Measurements from ENCODE around the gene CRABP2. TPM values are rescaled to one million over a fixed set of nuclear protein-coding genes. Genes with fewer than 3 reads are reported as not detected.

CRABP2 gene
- 1.4 and 1.6 TPM in 2 replicates for total RNA-seq

- intact Hi-C loops (cut with micrococcal nuclease) = loop anchor here (1.0 to 5.0 kb wide), 3 partner anchors 45 to 222 kb away; no protein-coding TSS in a partner anchor
- DNase-seq (ENCODE audit: low spot score) = no peak
- Mint-ChIP-seq H3K4me1 (ENCODE audit: low read depth) (peaks cover 28% of the 10 kb centered on the region), H3K9me3 (no peaks in the 10 kb centered on the region), H3K27ac (peak within 1 kb of the TSS; percentile 29), H3K36me3 (ENCODE audit: low read depth) (no peaks in the 10 kb centered on the region), H3K4me3 (peak within 1 kb of the TSS; percentile 85), H3K27me3 (ENCODE audit: insufficient read depth) (peaks cover 43% of the 10 kb centered on the region)
Measured at GRCh38 chr1:156705321-156705917, at the start of gene CRABP2. Gene CRABP2 (minus strand): TSS chr1:156705583. CDS start chr1:156705446, 137 bp downstream.

GRCh38 chr1:156754219-156754618 lies 48.8 kb upstream of the CRABP2 start:
- DNase-seq (ENCODE audit: low spot score) = no peak
- H3K9me3 Mint-ChIP-seq = no peaks in the 10 kb centered on the region
- intact Hi-C loops (cut with micrococcal nuclease) = no loop called here
- no peak overlapping the region for H3K27ac Mint-ChIP-seq
- peaks cover 16% of the 10 kb centered on the region for H3K36me3 Mint-ChIP-seq (ENCODE audit: low read depth)
- H3K27me3 Mint-ChIP-seq (ENCODE audit: insufficient read depth) = peaks cover 1% of the 10 kb centered on the region
- H3K4me3 Mint-ChIP-seq = peak overlapping the region; percentile 10
- H3K4me1 Mint-ChIP-seq (ENCODE audit: low read depth) = peaks cover 35% of the 10 kb centered on the region

GRCh38 chr1:156752843-156753482 lies 47.6 kb upstream of the CRABP2 start:
- peaks cover 47% of the 10 kb centered on the region for H3K4me1 Mint-ChIP-seq (ENCODE audit: low read depth)
- intact Hi-C loops (cut with micrococcal nuclease) = no loop called here
- H3K9me3 Mint-ChIP-seq = no peaks in the 10 kb centered on the region
- no peak for DNase-seq (ENCODE audit: low spot score)
- peak overlapping the region; percentile 78 for H3K27ac Mint-ChIP-seq
- peaks cover 1% of the 10 kb centered on the region for H3K27me3 Mint-ChIP-seq (ENCODE audit: insufficient read depth)
- peak overlapping the region; percentile 97 for H3K4me3 Mint-ChIP-seq
- H3K36me3 Mint-ChIP-seq (ENCODE audit: low read depth) = peaks cover 26% of the 10 kb centered on the region

- H3K9me3 Mint-ChIP-seq = no peaks in the 10 kb centered on the region
- peak overlapping the region; percentile 94 for H3K27ac Mint-ChIP-seq
- DNase-seq (ENCODE audit: low spot score) = peak; percentile 94
- intact Hi-C loops (cut with micrococcal nuclease) = loop anchor here (1.0 kb wide), 3 partner anchors 11 to 24 kb away; partner anchors contain the start of genes ISG20L2, METTL25B, MRPL24 and PRCC
- H3K36me3 Mint-ChIP-seq (ENCODE audit: low read depth) = peaks cover 26% of the 10 kb centered on the region
- peaks cover 55% of the 10 kb centered on the region for H3K4me1 Mint-ChIP-seq (ENCODE audit: low read depth)
- H3K4me3 Mint-ChIP-seq = peak overlapping the region; percentile 97
- H3K27me3 Mint-ChIP-seq (ENCODE audit: insufficient read depth) = peaks cover 1% of the 10 kb centered on the region
Measured at GRCh38 chr1:156751757-156752481, 46.5 kb upstream of the CRABP2 start.

GRCh38 chr1:156751451-156751756 lies 46.0 kb upstream of the CRABP2 start, which contains the start of gene HDGF:
Gene HDGF (minus strand): TSS chr1:156751675. CDS start chr1:156751429, 246 bp downstream.
- H3K4me1 Mint-ChIP-seq (ENCODE audit: low read depth) = peaks cover 59% of the 10 kb centered on the region
- peak within 1 kb of the TSS; percentile 98 for H3K27ac Mint-ChIP-seq
- DNase-seq (ENCODE audit: low spot score) = no peak
- peak within 1 kb of the TSS; percentile 100 for H3K4me3 Mint-ChIP-seq
- peaks cover 26% of the 10 kb centered on the region for H3K36me3 Mint-ChIP-seq (ENCODE audit: low read depth)
- intact Hi-C loops (cut with micrococcal nuclease) = loop anchor here (1.0 kb wide), 3 partner anchors 10 to 23 kb away; partner anchors contain the start of genes ISG20L2, METTL25B, MRPL24 and PRCC
- peaks cover 1% of the 10 kb centered on the region for H3K27me3 Mint-ChIP-seq (ENCODE audit: insufficient read depth)
- no peaks in the 10 kb centered on the region for H3K9me3 Mint-ChIP-seq

GRCh38 chr1:156750711-156751450 lies 45.5 kb upstream of the CRABP2 start:
- H3K4me3 Mint-ChIP-seq = peak overlapping the region; percentile 100
- intact Hi-C loops (cut with micrococcal nuclease) = loop anchor here (1.0 kb wide), 3 partner anchors 10 to 23 kb away; partner anchors contain the start of genes ISG20L2, METTL25B, MRPL24 and PRCC
- peak overlapping the region; percentile 98 for H3K27ac Mint-ChIP-seq
- no peak for DNase-seq (ENCODE audit: low spot score)
- H3K27me3 Mint-ChIP-seq (ENCODE audit: insufficient read depth) = peaks cover 1% of the 10 kb centered on the region
- peaks cover 64% of the 10 kb centered on the region for H3K4me1 Mint-ChIP-seq (ENCODE audit: low read depth)
- H3K36me3 Mint-ChIP-seq (ENCODE audit: low read depth) = peaks cover 32% of the 10 kb centered on the region
- no peaks in the 10 kb centered on the region for H3K9me3 Mint-ChIP-seq

- no peak for DNase-seq (ENCODE audit: low spot score)
- intact Hi-C loops (cut with micrococcal nuclease) = no loop called here
- Mint-ChIP-seq H3K36me3 (ENCODE audit: low read depth) (peaks cover 37% of the 10 kb centered on the region), H3K27ac (peak overlapping the region; percentile 98), H3K9me3 (no peaks in the 10 kb centered on the region), H3K27me3 (ENCODE audit: insufficient read depth) (peaks cover 1% of the 10 kb centered on the region), H3K4me3 (peak overlapping the region; percentile 100), H3K4me1 (ENCODE audit: low read depth) (peaks cover 71% of the 10 kb centered on the region)
Measured at GRCh38 chr1:156750191-156750672, 44.8 kb upstream of the CRABP2 start.

GRCh38 chr1:156749419-156750118 lies 44.2 kb upstream of the CRABP2 start:
- Mint-ChIP-seq H3K4me1 (ENCODE audit: low read depth) (peaks cover 78% of the 10 kb centered on the region), H3K27ac (peak overlapping the region; percentile 98), H3K4me3 (peak overlapping the region; percentile 100), H3K27me3 (ENCODE audit: insufficient read depth) (peaks cover 1% of the 10 kb centered on the region), H3K9me3 (no peaks in the 10 kb centered on the region), H3K36me3 (ENCODE audit: low read depth) (peaks cover 36% of the 10 kb centered on the region)
- no peak for DNase-seq (ENCODE audit: low spot score)
- intact Hi-C loops (cut with micrococcal nuclease) = loop anchor here (10.0 kb wide), 2 partner anchors 385 to 555 kb away; partner anchors contain the start of genes ETV3 and SLC25A44

GRCh38 chr1:156748670-156749418 lies 43.5 kb upstream of the CRABP2 start:
- intact Hi-C loops (cut with micrococcal nuclease) = loop anchor here (10.0 kb wide), 2 partner anchors 386 to 554 kb away; partner anchors contain the start of genes ETV3 and SLC25A44
- Mint-ChIP-seq H3K4me1 (ENCODE audit: low read depth) (peaks cover 77% of the 10 kb centered on the region), H3K36me3 (ENCODE audit: low read depth) (peaks cover 40% of the 10 kb centered on the region)

GRCh38 chr1:156747742-156748669 lies 42.6 kb upstream of the CRABP2 start:
- intact Hi-C loops (cut with micrococcal nuclease) = loop anchor here (10.0 kb wide), 2 partner anchors 387 to 553 kb away; partner anchors contain the start of genes ETV3 and SLC25A44
- peak overlapping the region; percentile 98 for H3K27ac Mint-ChIP-seq
- H3K4me1 Mint-ChIP-seq (ENCODE audit: low read depth) = peaks cover 76% of the 10 kb centered on the region
- DNase-seq (ENCODE audit: low spot score) = no peak
- H3K9me3 Mint-ChIP-seq = no peaks in the 10 kb centered on the region
- H3K36me3 Mint-ChIP-seq (ENCODE audit: low read depth) = peaks cover 45% of the 10 kb centered on the region
- peak overlapping the region; percentile 100 for H3K4me3 Mint-ChIP-seq
- peaks cover 1% of the 10 kb centered on the region for H3K27me3 Mint-ChIP-seq (ENCODE audit: insufficient read depth)

More at GRCh38 chr1:156748670-156749418, 43.5 kb upstream of the CRABP2 start:
- H3K27ac Mint-ChIP-seq = peak overlapping the region; percentile 98
- peak overlapping the region; percentile 100 for H3K4me3 Mint-ChIP-seq
- peaks cover 1% of the 10 kb centered on the region for H3K27me3 Mint-ChIP-seq (ENCODE audit: insufficient read depth)
- no peaks in the 10 kb centered on the region for H3K9me3 Mint-ChIP-seq
- DNase-seq (ENCODE audit: low spot score) = no peak

All from activated T-helper 1 cell treated with anti-CD3 and anti-CD28 coated beads, Interleukin-12 subunit alpha, Interleukin-12 subunit beta, Interleukin-2, Interleukin-4 antibody, amounts not matched to agents 30 ng/mL and 10 ng/mL and 1 ng/mL, durations not matched to agents 14 hours and 24 hours and 36 hours (primary cell).